Stromal cell of bone marrow (primary cell): ENCODE data around the gene KIF19.

Source experiments
- DNase-seq: peaks from one replicate; pipeline ENCODE4 v3.0.0-alpha.2; 2012; ENCODE audit warnings: low read depth

KIF19 gene

DNA sequence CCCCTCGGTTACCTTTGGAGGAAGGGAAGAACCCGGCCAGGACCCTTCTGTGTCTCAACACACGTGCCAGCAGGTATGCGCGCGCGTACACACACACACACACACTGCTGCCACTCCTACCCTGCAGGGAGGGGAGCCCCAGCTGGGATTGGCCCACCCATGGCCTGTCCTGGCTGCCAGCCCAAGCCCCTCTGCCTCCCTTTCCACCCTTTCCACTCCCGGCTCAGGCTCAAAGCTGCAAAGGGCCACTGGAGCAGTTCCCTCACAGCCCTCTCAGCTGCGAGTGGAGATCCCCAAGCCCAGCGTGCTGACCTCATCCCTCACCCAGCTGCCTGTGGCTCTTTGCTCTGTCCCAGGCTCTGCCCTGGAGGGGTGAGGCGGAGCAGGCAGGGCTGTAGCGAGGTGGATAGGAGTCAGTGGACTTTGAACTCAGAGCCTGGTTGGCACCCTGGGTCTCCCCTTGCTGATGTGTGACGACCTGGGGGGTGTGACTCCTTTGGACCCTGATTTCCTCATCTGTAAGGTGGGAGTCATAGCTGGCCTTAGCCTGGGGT is 14.5 kb downstream of the KIF19 start:
- no peak for DNase-seq

DNA sequence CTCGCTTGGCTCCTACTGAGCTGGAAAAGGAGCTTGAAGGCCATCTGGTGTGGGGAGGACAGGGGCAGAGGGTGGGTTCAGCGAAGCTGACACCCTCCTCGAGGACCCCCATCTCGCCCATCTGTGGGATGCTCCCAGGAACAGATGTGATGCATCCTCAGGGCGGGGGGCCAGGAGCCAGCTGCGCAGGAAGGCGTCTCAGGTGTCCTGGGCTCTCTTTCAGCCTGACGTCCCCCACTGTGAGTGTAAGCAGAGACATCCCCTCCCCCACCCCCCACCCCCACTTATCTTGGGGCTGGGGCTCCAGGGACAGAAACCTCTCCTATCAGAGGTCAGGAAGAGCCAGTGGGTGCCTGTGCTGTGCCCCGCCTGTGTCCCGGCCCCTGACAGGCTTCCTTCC is 16.2 kb downstream of the KIF19 start:
- no peak for DNase-seq

DNA sequence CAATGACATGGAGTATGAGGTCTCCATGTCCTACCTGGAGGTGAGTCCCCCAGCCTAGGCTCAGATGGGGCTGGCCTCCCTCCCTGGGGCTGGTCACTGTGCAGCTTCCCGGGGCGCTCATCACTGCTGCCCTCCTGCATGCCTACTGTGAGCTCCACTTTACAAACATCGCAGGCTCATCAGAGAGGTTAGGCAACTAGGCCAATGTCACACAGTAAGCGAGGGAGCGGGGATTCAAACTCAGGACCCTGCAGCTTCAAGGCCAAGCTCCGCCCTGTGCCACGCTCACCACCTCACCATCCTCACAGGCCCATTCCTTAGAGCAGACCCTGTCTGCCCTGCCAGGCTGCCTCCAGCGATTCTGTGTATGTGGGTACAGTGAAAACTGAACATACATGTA is 17.1 kb downstream of the KIF19 start:
- DNase-seq = no peak

DNA sequence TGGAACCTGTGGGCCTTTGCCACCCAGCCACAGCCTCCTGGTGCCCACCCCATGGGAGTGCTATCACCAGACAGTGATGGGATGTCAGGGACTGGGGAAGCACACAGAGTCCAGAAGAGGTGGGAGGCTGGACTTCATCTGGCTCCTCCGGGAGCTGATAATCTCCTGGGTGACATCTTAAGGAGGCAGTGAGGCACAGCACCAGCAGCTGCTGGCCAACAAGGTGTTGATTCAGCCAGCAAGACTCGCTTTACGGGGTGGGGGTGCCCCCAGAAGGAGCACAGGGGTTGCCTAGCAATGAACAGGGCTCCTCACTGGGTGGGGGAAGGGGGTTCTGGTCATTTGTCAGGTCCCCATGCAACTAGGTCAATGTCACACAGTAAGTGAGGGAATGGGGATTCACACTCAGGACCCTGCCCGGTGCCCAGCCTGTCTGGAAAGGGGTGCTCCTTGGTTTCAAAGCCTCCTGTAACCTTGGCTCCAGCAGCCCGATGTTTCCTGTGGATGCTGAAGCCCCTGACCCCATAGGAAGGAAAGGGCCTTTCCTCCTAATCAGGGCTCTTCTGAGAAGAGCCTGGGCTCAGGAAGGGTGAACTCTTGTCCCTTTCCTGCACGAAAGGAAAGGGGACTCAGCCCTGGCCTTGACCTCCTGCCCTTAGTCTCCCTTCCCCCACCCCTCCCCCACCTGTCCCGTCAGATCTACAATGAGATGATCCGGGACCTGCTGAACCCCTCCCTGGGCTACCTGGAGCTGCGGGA is 17.7 kb downstream of the KIF19 start:
- DNase-seq = no peak

DNA sequence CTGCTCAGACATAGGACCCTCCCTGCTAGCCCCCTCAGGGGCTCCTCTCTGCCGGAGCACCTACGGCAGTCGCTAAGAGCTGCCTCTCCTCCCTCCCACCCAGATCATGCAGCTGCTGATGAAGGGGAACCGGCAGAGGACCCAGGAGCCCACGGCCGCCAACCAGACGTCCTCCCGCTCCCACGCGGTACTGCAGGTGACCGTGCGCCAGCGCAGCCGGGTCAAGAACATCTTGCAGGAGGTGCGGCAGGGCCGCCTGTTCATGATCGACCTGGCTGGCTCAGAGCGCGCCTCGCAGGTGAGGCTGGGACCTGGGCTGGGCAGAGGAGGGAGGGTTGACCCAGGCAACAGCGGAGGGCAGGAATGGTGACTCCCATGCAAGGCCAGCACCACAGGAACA is 18.6 kb downstream of the KIF19 start:
- no peak for DNase-seq

DNA sequence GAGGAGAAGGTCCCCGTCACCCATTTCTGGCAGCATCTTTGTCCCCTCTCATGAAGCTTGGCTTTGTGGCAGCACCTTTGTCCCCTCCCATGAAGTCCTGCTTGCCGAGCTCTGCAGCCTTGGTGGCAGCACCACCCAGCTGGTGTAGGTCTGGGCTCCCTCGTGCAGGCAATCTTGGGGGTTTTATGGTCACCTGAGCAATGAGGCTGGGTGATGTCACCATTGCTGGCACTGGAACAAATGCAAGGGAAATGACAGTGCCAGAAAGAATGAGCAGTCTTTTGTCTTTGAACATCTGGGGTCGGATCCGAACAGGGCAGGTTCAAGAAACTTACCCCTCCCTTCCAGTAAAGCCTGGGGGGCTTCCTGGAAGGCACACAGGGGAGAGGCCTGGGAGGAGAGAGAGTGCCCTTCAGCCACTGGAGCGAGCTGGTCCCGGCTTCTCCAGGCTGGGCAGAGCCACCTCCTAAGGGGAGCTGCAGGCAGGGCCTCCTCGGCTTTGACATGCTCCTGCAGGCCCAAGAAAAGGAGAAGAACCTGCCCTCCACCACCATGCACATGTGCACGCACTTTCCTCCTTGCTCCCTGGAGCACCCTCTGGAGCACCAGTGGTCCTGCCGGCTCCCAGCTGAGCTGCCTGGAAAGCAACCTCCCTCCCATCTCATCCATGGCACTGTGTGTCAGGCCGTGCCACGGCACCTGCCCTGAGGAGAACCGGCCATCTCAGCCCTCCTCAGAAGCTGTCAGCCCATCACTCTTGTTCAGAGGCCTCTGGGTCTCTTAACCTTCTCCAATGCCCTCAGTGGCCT is 19.6 kb downstream of the KIF19 start:
- no peak for DNase-seq

DNA sequence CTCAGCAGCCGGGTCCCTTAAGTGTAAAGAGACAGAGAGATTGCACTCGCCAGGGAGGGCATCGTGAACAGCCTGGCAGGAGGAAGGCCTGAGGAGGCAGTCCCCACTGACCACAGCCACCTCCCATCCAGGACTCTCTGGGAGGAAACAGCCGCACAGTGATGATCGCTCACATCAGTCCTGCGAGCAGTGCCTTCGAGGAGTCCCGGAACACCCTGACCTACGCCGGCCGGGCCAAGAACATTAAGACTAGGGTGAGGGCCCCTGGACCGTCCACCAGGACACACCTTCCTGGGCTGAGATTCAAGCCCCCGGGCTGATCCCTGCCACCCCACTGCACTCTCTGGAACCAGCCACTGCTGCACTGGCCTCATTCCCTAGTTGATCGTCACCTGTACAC is 21.6 kb downstream of the KIF19 start:
- no peak for DNase-seq

DNA sequence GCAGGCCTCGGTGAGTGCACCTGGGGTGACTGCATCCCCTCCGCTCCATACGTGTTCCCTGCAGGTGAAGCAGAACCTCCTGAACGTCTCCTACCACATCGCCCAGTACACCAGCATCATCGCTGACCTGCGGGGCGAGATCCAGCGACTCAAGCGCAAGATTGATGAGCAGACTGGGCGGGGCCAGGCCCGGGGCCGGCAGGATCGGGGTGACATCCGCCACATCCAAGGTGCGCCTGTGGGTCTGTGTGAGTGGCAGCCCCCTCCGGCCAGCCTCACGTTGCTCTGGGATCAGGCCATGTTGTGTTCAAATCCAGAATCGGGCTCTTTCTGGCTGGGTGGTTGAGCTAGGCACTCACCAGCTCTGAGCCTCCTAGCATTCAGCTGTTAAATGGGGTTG is 23.1 kb downstream of the KIF19 start:
- DNase-seq = no peak

DNA sequence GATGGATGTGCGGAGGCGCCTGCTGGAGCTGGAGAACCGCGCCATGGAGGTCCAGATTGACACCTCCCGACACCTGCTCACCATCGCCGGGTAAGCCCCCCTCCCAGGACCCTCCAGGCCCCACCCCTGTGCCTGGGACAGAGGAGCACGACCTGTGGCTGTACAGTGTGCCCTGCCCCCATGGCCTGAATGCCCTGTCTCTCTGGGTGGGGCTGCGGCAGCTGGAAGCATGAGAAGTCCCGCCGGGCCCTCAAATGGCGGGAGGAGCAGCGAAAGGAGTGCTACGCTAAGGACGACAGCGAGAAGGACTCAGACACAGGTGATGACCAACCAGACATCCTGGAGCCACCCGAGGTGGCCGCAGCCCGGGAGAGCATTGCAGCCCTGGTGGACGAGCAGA is 24.5 kb downstream of the KIF19 start:
- no peak for DNase-seq

DNA sequence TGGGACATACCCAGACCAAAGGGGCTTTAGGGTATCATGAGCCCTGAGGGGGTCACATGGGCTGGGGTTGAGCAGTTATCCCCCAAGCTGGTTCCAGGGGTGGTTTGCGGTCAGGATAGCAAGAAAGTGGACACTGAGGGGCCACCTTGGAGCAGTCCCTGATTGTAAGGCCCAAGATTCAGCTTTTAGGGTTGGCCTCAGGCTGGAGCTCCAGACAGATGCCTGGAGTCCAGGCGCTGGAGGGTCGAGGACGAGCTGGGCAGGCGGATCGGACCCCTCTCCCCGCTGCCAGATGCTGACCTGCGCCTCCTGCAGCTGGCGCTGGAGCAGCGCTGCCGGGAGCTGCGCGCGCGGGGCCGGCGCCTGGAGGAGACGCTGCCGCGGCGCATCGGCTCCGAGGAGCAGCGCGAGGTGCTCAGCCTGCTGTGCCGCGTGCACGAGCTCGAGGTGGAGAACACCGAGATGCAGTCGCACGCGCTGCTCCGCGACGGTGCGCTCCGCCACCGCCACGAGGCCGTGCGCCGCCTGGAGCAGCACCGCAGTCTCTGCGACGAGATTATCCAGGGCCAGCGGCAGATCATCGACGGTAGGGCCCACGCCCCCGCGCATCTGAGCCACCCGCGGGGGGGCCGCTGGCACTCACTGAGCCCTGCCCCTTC is 25.7 kb downstream of the KIF19 start:
- DNase-seq = no peak

DNA sequence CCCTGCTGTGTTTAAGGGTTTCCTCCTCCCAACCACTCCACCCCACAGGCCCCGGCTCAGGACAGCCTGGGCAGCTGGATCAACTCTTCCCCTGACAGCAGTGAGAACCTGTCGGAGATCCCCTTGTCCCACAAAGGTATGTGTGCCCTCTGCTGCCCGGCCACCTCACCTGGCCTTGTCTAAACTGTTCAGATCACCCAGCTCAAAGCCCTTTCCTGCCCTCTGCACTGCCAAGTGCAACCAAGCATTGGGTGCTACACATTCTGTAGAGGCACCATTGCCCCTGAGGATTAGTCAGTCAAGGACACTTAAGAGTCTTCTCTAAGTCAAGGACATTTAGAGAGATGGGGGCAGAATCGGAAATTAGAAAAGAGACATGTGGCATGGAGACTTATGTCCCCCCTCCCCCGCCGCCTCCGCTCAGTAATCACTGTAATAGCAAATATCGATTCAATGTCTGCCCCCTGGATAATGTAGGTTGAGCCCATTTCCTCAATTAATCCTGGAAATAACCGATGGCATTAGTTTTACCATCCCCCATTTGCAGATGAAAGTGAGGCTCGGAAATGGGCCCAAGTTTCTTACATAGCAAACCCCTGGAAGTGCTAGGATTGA is 27.5 kb downstream of the KIF19 start:
- no peak for DNase-seq

DNA sequence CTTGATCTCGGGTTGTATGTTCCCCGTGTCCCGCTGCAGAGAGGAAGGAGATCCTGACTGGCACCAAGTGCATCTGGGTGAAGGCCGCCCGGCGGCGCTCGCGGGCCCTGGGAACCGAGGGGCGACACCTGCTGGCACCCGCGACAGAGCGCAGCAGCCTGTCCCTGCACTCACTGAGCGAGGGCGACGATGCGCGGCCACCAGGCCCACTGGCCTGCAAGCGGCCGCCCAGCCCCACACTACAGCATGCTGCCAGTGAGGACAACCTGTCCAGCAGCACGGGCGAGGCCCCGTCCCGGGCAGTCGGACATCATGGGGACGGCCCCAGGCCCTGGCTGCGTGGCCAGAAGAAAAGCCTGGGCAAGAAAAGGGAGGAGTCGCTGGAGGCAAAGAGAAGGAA is 28.1 kb downstream of the KIF19 start:
- DNase-seq = no peak

DNA sequence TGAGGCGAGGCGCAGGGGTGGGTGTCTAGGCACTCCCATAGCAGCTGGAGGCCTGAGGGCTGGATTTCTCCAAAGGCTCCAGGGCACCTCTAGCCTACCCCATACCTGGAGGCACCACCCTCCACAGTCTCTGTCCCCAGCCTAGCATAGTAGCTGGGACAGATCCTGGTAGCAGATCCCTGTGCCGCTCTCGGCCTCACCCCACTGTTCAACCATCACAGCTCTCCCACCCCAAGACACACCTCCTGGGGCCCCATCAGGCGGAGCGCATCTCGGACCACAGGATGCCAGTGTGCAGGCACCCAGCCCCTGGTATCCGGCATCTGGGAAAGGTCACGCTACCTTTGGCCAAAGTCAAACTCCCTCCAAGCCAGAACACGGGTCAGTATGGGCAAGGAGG is 28.5 kb downstream of the KIF19 start:
- no peak for DNase-seq

DNA sequence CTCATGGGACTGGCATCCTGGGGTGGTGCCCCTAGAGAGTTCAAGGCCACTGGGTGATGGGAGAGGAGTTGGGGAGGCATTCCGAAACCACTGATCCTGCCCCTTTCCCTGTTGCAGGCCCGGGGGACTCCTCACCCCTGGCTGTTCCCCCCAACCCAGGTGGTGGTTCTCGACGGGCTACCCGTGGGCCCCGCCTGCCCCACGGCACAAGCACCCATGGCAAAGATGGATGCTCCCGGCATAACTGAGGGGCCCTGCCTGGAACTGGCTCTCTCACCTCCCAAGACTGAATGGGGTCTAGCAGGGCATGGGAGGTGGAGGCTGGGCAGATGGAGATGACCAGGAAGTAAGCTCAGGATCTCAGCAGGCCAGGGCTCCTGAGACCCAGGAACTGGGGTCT is 29.0 kb downstream of the KIF19 start:
- no peak for DNase-seq

DNA sequence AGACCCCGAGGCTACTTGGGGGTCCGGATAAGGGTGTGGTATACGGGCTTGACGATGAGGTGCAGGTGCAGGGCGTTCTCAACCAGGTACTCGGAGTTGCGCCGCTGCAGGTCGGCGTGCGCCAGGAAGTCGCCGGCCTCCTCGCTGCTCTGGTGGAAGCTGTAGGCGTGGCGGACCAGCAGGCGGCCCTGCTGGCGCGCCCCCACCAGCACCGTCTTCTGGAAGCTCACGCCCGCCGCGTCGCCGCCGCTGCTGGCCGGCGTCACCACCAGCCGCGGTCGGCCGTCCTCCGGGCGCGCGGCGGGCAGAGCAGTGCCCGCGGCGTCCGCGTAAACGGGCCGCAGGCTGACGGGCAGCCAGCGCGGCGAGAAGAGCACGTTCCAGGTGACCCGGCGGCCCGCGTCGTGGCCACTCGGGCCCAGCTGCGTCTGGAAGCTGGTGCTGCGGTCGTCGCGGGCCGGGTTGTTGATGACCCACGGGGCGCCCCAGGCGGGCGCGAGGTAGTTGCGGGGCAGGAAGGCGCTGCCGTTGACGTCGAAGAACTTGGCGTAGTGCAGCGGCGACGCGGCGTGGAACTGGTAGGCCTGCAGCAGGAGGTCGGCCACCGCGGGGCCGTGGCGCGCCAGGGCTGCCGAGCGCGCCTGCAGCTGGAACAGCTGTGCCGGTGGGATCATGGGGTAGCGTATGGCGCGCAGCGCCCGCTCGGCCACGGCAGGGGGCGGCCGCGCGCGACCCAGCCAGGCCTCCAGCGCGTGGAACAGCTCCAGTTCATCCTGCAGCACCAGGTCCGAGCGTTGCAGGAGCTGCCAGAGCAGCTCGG is 30.8 kb downstream of the KIF19 start:
- DNase-seq = no peak

DNA sequence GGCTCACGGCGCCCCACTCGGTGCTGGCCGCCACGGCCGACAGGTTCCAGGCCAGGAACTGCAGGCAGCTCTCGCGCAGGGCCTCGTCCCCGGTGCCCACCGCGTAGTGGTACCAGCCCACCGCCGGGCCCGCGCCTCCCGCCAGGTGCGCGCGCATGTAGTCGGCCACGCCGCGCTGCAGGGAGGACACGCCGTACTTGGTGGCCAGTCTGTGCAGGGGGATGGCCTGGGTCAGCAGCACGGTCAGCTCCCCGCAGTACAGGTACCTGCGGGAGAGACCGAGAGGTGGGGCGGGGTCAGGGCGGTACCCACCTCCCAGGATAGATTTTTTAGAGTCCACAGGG is 31.4 kb downstream of the KIF19 start:
- no peak for DNase-seq

DNA sequence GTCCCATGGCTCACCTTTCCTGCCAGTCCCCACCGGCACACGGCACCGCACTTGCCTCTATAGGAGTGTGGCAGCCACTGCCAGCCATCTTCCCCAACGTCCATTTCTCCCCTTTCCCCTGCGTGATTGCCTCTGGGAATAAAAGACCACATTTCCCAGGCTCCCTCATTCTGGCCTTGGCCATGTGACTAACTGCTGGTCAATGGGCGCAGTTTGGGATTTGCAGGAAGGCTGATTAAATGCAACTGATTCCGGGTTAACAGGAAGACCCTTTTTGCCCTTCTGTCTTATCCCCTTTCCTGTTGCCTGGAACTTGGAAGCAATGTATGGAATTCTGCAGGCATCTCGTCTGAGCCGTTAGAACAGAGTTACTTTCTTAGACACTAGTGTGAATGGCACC is 32.7 kb downstream of the KIF19 start:
- DNase-seq = no peak

DNA sequence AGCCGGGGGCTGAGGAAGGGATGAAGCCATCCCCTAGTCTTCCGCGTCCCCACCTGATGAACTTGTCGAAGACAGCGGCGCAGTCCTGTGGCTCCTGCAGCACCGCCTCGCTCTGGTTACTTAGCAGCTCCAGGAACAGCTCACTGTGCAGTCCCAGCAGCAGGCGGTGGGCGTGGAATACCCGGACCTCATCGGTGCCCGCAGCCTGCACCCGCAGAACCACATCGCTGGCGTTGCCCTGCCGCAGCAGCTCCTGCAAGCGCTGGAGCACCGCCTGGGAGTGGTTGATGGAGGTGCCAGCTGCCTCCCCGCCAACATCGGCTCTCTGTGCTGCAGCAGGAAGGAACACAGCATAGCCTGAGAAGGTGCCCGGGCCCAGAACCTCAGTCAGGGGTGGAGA is 33.9 kb downstream of the KIF19 start:
- no peak for DNase-seq

DNA sequence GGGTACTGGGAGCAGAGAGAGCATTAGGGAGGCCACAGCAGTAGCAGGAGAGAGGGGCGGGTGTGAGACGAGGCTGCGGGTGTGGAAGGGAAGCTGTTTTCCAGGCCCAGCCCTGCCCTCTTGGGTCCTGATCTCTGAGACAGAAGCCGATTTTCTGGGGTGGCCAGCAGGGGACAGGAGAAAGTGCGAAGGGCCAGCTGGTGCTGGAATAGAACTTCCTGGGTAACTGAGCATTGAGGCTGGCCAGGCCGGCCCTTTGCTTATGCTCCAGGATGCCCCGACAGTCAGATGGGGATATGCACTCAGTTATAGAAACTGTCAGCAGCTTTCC is 34.8 kb downstream of the KIF19 start:
- DNase-seq = no peak

DNA sequence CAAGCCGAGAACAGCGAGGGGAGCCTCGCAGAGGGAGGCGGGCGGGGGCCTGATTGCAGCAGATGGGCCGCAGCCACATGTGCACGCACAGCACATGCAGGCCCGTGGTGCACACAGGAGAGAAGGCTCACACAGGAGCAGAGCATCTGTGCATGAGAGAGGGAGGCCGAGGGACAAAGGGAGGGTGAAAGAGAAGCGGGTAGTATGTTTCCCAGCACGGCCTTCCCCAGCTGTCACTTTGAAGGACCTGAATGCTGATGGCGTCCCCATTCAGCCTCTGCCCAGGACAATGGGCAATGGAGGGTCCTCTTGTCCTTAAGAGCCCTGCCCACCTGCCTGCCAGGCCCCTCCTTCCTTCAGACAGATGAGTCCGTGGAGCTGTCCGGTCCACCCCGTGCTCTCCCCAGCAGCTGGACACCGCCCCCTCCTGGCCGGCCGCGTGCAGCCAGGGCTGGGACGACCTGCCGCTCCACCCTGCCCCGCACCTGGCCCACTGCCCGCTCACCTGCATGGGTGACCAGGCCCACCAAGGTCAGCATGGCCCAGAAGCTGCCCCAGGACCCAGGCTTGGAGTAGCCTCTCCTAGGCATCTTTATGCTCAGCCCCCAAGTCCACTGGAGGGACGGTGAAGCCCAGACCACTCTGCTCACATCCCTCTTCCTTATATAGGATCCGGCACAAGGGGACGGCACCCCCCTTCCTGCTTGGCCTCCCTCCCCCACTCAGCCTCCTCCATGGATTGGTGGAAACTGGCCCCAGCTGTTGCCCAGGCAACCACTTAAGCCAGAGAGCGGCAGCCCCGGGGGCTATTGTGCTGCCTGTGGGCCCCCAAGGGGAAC is 35.4 kb downstream of the KIF19 start, which contains the start of gene BTBD17:
Gene BTBD17 (minus strand): TSS at position 639 of the 839 bp plus-strand sequence. CDS start 49 bp downstream, at position 590.
- no peak for DNase-seq

DNA sequence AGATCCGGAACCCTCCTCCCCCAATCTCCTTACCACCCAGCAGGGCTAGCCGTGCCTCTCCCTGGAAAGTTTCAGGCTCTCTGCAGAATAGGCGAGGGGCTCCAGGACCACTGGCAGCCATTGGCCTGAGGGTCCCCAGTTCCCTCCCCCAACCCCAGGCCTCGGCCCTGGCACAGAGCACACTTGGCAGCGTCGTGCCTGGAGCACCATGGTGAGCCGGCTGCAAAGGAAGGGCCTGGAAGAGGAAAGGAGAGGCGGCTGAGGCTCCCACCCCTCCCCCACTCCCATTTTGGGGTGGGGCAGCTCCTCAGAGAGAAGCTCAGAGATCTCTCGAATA is 36.0 kb downstream of the KIF19 start:
- DNase-seq = no peak
